Effector CD4-positive, alpha-beta T cell (primary cell): ENCODE measurements around the gene GPS2.
A peak's percentile ranks its signal among the peaks of the same experiment; 100 is the strongest.

Experiments used
- DNase-seq: peaks from one replicate; pipeline ENCODE4 v3.0.0-alpha.2; 2020

Gene GPS2

GRCh38 chr17:7315570-7316235 lies 543 bp upstream of the GPS2 start:
- DNase-seq: no peak

- DNase-seq: no peak
Measured at GRCh38 chr17:7313890-7314718, 1.1 kb downstream of the GPS2 start.

DNA sequence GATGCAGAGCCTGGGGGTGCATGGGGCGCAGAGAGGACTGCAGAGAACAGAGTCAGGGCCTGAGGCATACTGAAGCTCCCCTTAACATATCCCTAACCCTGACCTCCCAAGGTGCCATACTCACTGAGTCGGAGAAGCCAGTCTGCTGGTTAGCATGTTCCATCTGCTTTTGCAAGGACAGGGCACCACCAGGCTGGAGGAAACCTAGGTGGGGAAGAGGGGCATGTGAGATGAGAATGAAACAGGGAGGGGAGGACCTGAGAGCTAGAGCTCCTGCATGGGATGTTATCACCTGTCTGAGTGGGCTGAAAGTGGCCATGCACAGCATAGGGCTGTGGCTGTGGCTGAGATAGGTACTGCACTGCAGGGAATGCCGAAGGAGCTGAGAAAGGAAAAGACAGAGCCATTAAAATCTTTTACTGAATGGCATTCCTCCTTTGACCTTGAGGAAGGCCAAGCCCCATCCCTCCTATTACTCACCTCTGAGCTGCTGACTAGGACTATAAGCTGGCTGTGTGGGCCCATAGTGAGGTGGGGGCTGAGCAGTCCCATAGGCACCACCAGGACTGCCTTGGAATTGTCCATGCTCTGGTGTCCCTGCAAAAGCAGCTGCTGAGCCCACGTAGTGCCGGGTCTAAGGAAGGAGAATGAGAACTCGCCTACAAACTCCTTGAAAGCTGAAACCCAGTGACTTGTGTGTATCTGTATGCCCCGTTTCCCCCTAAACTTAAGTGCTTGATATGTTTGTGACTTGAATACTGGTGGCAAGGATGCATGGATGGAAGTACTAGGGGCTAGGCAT lies 1.9 kb downstream of the GPS2 start:
- no peak for DNase-seq

DNA sequence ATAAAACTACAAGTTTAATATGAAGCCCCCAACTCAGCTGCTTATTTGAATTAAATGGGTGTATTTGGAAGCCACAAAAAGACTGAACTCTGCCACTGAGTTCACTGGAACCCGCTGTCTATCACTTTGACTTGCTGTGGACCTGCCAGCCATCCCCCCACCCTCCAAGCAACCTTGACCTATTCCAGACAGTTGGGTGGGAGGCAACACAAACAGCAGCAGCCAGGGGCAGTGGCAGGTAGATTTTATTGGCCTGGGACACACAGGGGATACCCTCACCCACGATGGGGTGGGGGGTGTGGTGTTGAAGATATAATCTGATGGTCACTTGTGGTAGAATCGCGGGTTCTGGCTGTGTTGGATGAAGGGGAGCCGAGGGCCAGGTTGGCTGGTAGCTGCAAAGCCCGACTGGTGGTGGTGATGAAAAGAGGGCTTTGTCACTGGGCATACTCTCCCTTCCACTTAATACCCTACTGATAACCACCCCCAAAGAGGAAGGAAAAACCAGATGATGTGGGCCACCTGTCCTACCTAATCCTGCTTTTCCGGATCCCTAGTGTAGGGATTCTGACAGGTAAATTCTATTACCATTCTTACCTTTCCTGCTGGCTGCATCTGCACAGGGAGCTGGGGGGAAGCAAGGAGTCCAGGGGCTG lies 2.6 kb downstream of the GPS2 start:
- no peak for DNase-seq

DNA sequence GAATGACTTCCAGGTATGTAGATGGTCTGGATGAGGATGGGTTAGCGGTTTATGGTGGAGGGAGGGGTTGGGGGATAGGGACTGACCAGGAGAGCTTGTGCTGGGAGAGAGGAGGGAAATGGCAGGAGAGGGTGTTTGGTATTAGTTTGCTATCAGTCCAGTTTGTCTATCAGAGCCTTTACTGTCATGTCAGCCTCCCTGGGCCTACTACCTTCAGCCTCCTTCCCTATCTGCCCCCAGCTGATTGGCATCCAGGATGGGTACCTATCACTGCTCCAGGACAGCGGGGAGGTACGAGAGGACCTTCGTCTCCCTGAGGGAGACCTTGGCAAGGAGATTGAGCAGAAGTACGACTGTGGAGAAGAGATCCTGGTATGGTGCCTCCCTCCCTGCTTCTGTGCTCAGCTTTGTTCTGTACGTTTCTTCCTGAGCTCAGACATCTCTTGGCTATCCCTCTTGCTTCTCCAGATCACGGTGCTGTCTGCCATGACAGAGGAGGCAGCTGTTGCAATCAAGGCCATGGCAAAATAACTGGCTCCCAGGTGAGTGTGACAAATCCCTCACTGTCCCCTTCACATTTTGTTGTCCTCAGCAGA lies 4.0 kb downstream of the GPS2 start:
- DNase-seq: no peak

- no peak for DNase-seq
Measured at GRCh38 chr17:7309628-7310027, 5.5 kb downstream of the GPS2 start.

DNA sequence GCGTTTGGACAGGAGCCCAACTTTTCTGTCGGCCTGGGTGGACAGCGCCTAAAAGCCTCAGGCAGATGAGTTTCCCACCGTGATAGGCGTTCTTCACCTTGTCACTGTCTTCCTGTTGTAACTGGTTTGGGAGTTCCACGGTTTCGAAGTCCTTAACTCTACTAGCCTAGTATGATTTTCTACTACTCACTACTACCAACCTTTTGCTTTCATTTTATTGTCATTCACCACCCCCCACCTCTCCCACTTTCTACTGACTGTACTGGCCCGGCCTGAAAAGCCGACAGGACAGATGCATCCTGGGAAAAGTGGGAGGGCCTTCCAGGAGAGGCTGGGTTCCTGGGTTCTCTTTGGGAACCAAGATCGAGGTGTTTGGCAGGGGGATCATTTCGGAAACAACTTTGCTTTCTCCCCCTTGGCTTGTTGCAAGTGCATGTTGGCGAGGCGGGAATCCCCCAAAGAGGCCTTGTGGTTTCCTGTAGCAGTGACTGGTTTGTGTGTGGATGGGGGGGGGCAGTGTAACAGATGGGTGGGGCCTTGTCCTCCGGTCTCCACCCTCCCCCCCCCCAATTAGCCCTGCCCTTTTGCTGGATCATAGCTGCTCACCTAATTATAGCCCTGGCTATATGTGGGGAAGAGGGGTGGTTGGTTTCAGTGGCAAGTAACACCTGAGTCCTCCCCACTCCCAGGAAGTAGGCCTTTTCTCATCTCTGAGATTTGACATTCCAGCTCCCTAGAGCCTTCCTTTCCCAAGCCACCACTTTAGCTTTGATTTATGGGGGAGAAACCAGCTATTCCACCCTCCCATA lies 6.3 kb downstream of the GPS2 start:
- DNase-seq: peak; percentile 84

DNA sequence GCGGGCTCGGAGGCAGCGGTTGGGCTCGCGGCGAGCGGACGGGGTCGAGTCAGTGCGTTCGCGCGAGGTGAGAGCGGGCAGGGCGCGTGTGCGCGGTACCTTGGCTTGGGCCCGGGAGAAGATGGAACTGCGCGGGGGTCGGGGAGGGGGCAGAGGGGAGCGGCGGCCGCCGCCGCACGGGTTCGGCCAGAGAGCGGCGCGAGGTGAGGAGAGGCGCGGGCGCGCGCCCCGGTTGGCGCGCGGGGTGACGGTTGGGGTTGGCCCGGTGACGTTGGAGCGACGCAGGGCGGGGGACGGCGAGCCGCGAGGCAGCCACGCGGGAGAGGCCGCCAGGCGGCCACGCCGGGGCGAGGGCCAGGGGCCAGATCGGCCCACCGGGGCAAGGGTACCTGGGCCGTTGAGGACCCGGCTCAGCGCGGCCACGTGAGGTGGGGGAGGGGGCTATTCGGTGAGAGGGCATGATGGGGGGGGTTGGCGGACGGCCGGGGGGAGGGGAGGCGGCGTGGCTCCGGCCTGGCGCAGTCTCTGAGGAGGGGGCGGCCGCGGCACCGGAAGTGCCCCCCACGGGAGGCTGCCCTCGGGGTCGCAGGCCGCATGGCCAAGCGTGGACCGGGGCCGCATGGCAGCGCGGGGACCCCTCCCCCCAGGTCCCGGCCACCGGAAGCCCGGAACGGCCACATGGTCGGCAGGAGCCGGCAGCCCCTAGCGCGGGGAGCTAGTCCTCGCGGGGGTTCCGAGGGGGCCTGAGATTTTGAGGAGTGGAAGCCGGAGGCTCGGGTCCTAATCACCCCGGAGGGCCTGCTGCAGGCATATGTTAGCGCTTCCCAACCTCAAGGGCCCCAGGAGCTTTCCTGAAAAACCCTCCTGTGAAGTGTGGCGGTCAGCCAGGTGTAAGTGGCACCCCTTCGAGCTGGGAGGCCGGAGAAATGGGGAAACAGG lies 7.2 kb downstream of the GPS2 start:
- peak; percentile 48 for DNase-seq

DNA sequence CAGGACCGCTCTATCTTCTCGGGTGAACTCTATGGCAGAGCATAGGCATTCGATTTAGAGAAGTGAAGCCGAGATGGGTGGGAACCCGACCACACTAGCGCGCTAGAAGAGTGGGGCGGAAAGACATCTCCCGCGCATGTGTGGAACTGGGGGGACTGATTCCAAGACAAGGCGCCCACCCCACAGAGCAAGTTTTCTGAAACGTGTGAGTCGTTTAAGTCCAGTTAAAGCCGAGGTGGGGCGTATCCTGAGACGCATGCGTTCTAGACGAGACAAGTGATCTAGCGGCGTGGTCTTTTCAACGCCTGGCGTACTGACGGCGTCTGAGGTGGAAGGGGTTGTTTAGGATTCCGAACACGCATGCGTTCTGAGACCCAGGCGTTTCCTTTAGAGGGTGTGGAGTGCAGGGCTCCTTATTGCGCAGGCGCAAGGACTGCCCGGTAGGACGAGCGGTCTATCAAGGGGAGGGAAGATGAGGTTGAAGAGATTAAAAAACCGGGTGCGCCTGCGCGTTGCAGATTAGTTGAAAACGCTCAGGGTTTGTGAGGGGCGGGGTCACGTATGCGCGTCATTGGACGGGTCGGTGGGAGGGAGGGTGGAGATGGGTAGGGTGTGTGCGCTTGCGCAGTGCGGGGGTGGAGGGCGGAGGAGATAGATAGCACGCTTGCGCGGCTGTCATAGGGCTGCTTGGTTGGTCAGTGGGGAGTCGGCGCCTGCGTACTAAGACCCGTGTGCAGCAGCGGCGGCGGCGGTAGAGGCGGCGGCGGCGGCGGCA lies 8.1 kb downstream of the GPS2 start, which contains the start of gene EIF5A:
TSS of gene EIF5A (plus strand) at position 718 of the 775 bp plus-strand sequence. CDS start 2,008 bp downstream, outside the sequence.
- DNase-seq: peak; percentile 100

GRCh38 chr17:7304179-7304578 lies 11.0 kb downstream of the GPS2 start:
- no peak for DNase-seq

- peak; percentile 61 for DNase-seq
Measured at GRCh38 chr17:7296189-7296861, 18.8 kb downstream of the GPS2 start.

- no peak for DNase-seq
Measured at GRCh38 chr17:7295230-7296180, 19.7 kb downstream of the GPS2 start.

DNA sequence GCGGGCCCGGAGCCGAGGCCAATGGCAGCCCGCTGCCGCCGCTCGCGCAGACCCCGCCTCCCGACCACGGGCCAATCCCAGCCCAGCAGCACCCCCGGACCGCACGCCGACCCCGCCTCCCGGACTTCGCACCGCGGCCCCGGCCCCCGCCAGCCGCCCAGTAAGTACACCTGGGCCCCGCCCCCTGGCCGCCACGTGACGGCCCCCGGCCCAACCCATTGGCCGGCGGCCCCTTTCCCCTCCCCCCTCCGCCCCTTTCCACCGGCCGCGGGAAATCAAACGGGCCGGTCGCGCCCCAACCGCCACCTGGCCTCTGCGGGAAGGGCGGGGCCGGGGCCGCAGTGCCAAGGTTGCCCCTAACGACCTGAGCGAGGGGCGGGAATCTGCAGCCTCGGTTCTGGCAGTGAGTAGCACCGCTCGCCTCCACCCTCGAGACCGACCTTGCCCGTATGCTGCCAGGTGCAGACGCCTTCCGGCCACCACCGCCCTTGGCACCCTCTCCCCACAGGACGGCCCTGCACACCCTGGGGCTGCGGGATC lies 20.5 kb downstream of the GPS2 start, which contains the start of gene YBX2:
TSS of gene YBX2 (minus strand) at position 26 of the 540 bp plus-strand sequence. CDS start 139 bp downstream, outside the sequence.
- DNase-seq: peak; percentile 65

GRCh38 chr17:7293816-7294613 lies 21.1 kb downstream of the GPS2 start:
- DNase-seq: no peak

DNA sequence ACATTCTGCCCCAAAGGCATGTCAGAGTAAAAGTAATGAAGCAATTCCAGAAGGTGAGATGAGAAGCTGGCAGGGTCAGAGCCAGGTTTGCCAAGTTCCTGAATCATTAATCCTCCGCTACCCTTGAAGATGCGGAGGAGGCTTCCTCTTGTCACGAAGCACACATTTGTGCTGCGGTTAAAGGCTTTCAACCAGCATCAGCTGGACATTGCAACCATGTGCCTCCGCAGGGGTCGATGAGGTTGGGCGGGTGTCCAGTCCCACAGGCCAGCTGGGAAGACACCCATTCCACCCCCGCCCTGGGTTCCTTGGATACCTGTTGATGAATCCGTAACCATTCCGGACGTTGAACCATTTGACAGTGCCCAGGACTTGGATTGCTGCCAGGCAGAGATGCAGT lies 22.0 kb downstream of the GPS2 start:
- no peak for DNase-seq

GRCh38 chr17:7292729-7293128 lies 22.4 kb downstream of the GPS2 start:
- no peak for DNase-seq
